ENCODE measurements around the gene DNAH14.

GRCh38 chr1:225355863-225356262 is 426.4 kb downstream of the DNAH14 start:
- no peak for TF ChIP-seq POLR2AphosphoS5 (IDR thresholded peaks at IDR 0.05; ENCODE audit: low read depth, low read length)
- TF ChIP-seq, protein P1, sequence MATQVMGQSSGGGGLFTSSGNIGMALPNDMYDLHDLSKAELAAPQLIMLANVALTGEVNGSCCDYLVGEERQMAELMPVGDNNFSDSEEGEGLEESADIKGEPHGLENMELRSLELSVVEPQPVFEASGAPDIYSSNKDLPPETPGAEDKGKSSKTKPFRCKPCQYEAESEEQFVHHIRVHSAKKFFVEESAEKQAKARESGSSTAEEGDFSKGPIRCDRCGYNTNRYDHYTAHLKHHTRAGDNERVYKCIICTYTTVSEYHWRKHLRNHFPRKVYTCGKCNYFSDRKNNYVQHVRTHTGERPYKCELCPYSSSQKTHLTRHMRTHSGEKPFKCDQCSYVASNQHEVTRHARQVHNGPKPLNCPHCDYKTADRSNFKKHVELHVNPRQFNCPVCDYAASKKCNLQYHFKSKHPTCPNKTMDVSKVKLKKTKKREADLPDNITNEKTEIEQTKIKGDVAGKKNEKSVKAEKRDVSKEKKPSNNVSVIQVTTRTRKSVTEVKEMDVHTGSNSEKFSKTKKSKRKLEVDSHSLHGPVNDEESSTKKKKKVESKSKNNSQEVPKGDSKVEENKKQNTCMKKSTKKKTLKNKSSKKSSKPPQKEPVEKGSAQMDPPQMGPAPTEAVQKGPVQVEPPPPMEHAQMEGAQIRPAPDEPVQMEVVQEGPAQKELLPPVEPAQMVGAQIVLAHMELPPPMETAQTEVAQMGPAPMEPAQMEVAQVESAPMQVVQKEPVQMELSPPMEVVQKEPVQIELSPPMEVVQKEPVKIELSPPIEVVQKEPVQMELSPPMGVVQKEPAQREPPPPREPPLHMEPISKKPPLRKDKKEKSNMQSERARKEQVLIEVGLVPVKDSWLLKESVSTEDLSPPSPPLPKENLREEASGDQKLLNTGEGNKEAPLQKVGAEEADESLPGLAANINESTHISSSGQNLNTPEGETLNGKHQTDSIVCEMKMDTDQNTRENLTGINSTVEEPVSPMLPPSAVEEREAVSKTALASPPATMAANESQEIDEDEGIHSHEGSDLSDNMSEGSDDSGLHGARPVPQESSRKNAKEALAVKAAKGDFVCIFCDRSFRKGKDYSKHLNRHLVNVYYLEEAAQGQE (IDR thresholded peaks at IDR 0.05; ENCODE audit: insufficient read depth in 1 of 2, low read depth in 2 of 2, low read length in 1 of 2) = no peak
- no peak for TF ChIP-seq CTCF (IDR thresholded peaks at IDR 0.05)
- no peak for TF ChIP-seq TCF7L2 (IDR thresholded peaks at IDR 0.05; ENCODE audit: low read depth, low read length)
- TF ChIP-seq SIN3A (IDR thresholded peaks at IDR 0.05; ENCODE audit: borderline replicate concordance, insufficient read depth, low read depth, low read length) = no peak

All from Panc1 (cell line).